AG09309 (cell line): ENCODE data around the gene BAG2.

Experiments
- DNase-seq: peaks from one replicate; pipeline ENCODE4 v3.0.0-alpha.2; 2010; ENCODE audit warnings: low read depth
- H3K4me3 ChIP-seq: 2 replicates; pipeline ENCODE4 v1.5.1; 2011; ENCODE audit warnings: mild to moderate bottlenecking, low read depth, low read length, moderate library complexity; ENCODE audit not compliant: control insufficient read depth
- CTCF ChIP-seq: IDR thresholded peaks from 2 replicates; pipeline ENCODE4 v1.5.1; 2011; ENCODE audit warnings: mild to moderate bottlenecking, low read depth, low read length, inconsistent platforms; ENCODE audit not compliant: insufficient read depth, control insufficient read depth; ENCODE audit errors: missing control alignments

The BAG2 gene

GRCh38 chr6:57215260-57215659, 43.1 kb downstream of the BAG2 start:
- no peak overlapping the region for H3K4me3 ChIP-seq
- no peak for TF ChIP-seq CTCF
- no peak for DNase-seq

DNA sequence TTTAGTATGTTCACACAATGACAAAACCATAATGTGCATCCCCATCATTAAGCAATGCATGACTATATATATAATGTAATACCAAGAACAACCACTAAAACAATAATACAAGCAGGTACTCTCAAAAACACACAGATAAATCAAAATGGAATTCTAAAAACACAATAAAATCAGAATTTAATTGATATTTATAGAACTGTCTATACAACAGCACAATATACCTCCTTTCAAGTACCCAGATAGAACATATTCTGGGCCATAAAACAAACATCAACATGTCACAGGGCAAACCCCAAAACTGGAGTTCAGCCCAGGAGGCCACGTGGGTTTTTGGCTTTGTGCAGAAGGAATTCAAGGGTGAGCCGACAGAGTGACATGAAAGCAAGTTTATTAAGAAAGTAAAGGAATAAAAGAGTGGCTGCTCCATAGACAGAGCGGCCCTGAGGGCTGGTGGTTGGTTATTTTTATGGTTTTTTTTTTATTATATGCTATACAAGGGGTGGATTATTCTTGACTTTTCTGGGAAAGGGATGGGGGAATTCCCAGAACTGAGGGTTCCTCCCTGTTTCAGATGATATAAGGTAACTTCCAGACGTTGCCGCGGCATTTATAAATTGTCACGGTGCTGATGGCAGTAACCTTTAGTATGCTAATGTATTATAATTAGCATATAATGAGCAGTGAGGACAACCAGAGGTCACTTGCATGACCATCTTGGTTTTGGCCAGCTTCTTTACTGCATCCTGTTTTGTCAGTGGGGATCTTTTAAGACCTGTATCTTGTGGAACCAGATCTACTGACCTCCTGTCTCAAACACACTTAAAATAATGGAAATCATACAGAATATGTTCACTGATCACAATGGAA, 44.3 kb downstream of the BAG2 start:
- H3K4me3 ChIP-seq, result no peak overlapping the region
- no peak for TF ChIP-seq CTCF
- no peak for DNase-seq

DNA sequence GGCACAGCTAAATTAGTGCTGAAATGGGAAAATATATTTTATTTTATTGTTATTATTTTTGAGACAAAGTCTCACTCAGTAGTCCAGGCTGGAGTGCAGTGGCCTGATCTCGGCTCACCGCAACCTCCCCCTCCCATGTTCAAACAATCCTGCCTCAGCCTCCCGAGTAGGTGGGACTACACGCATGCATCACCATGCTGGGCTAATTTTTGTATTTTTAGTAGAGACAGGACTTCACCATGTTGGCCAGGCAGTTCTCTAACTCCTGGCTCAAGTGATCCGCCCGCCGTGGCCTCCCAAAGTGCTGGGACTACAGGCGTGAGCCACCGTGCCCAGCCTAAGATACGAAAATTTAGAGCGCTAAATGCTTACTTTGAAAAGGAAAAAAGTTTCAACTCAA, 45.1 kb downstream of the BAG2 start:
- TF ChIP-seq CTCF, result no peak
- no peak overlapping the region for H3K4me3 ChIP-seq
- DNase-seq, result no peak

- no peak for TF ChIP-seq CTCF
- DNase-seq, result no peak
- no peak overlapping the region for H3K4me3 ChIP-seq
These were observed 48.1 kb downstream of the BAG2 start for GRCh38 chr6:57220083-57220703.

DNA sequence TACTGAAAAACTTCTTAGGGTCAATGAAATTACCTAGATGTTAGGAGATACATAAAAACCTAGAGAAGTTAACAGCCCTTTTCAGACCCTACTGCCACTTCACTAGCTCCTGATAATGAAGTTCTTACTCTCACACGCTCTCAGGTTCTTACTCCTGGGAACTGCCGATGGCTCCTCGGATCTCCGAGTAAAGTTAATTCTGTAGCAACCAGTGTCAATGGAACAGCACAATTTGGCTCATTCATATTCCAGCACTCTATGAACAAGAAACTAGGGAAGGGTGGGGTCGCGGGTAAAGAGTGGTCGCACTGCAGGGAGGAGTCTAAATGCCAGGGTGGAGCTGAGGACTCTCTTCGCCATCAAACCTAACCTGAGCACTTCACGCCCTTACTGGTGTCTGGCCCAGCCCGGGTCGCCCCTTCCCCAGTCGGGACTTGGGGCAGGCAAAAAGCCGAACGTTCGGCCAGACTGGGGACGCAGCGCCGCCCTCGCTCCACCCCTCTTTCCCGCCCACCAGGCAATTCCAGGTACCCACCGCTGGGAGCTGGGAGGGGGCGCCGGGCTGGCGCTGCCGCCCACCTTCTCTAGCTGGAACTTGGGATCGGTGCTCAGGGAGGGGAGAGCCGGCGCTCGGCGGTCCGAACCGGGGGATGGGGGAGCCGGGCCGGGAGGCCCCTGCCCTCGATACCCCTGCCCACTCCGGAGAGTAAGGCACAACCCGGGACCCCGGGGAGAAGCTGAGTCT, 49.2 kb downstream of the BAG2 start:
- H3K4me3 ChIP-seq, result peak overlapping the region; percentile 98
- DNase-seq, result no peak

More for the DNA sequence above, 49.2 kb downstream of the BAG2 start:
- TF ChIP-seq CTCF, result peak; percentile 41
